Inflammatory macrophage treated with lipopolysaccharide for 1 hour (primary cell): ENCODE measurements around the gene CTDNEP1.
A peak's percentile ranks its signal among the peaks of the same experiment; 100 is the strongest.
"Not testable (repeated sequence)": the region's sequence is repeated elsewhere in the genome, so short reads cannot be mapped to it uniquely, and the experiment has no call there.

Experiments
- DNase-seq, 2 donors: peaks; one replicate each; pipeline ENCODE4 v3.0.0-alpha.2; 2020 to 2022

The CTDNEP1 gene

GRCh38 chr17:7243838-7244237 lies 7.7 kb downstream of the CTDNEP1 start:
- not testable (repeated sequence) for DNase-seq

GRCh38 chr17:7243453-7243729 lies 8.1 kb downstream of the CTDNEP1 start:
- no peak for DNase-seq

DNA sequence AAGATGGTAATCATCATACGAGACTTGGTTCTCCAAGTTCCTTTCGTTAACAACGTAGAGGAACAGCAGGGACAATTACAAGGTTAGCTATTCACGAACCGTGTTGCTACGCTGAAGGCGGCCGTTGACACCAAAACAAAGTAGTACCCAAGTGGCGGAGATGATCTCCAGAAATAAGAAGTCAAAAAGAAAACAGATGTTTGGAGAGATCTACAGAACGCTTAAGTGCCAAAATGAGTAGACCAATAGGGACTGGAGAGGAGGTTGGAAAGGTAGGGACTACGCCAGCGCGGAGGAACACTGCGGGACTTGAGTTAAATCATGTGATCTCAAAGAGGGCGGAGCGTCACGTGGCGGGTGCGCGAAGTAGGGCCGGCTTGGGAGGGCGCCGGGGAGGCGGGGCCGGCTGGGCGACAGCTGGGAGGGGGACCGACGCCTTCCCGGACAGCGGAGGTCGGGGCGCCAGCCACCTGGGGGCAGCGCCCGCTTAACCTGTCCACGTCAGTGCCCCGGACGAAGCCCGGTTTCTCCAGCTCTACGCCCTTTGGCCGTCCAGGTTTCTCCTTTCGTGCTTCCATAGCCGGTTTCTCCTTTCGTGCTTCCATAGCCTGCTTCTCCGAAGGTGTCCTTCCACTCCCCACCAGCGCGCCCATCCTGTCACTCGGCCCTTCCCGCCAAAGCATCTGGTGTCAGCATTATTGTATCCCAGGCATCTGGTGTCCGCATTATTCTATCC lies 8.6 kb downstream of the CTDNEP1 start:
- DNase-seq: peak; percentile 85 to 97

- peak; percentile 86 to 99 for DNase-seq
Measured at GRCh38 chr17:7241783-7242716, 9.5 kb downstream of the CTDNEP1 start, which contains the start of gene GABARAP. Gene GABARAP (minus strand): TSS chr17:7242449. CDS start chr17:7242330, 119 bp downstream.

DNA sequence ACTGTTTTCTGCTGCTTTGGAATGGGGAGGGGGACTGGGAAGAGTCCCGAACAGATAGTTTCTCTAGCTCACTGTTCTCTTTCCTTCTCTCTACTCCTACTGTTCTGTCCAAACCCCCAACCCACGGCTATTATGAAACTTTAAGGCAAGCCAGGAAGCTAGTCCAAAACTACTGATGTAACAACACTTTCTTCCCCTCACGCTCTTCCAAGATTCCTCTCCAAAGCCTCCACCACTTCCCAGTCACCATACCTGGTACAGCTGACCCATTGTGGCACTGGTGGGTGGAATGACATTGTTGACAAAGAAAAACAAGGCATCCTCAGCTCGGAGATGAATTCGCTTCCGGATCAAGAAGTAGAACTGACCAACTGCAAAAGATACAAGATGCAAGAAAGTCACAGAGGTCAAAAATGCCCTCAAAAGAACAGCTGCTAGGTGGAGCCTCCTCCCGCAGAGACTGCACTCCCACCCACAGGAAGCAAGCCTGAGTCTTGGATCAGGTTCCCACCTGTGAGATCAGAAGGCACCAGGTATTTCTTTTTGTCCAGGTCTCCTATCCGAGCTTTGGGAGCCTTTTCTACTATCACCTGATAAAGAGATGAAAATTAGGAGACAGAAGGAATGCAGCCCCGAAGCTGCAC lies 10.3 kb downstream of the CTDNEP1 start:
- DNase-seq: peak in 1 of 2 donors; percentile 51

GRCh38 chr17:7240375-7240774 lies 11.2 kb downstream of the CTDNEP1 start:
- DNase-seq: peak; percentile 66 to 68

DNA sequence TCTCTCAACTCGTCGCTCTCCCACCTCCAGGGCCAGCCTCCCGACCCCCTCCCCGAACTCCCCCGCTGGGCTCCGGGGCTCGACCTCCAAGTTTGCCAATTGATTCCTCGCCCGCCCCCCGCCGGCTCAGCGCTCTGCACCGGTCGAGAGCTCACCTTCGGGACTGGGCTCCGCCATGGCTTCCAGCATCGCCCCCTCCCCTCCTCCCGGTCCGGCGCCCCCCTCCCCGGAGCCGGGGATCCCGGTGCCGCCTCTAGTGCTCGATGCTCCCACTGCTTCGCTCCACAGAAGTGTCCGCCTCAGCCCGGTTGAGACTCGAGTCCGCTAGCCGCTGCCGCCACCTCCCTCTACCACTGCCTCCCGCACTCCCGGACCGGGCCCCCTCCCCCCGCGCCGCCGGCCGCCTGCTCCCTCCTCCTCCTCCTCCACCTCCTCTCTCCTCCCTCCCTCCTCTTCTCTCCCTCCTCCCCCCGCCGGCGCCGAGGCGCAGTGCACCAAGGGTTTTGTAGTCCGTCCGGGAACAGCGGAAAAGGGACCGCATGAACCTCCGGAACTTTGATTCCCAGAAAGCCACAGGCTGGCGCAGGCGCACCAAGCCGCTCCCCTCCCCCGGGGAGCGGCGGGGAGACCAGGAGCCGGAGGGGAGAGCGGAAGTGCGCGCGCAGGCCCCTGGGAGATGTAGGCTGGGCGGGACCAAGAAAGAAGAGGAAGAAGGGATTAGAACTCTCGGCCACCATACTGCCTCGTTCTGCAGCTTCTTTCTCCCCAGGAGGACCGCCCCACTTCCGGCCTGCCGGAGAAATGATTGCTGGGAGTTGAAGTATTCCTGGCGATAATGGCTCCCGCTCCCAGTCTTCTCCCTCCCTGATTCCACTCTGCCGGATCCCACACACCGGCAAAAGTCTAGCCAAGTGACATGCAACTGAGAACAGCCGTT lies 12.2 kb downstream of the CTDNEP1 start, which contains the start of gene PHF23:
Gene PHF23, minus strand, starts transcription at position 367 of the 937 bp plus-strand sequence. Its CDS starts 178 bp downstream, at position 189.
- DNase-seq: peak; percentile 99

GRCh38 chr17:7238420-7239090 lies 13.0 kb downstream of the CTDNEP1 start:
- DNase-seq: no peak

DNA sequence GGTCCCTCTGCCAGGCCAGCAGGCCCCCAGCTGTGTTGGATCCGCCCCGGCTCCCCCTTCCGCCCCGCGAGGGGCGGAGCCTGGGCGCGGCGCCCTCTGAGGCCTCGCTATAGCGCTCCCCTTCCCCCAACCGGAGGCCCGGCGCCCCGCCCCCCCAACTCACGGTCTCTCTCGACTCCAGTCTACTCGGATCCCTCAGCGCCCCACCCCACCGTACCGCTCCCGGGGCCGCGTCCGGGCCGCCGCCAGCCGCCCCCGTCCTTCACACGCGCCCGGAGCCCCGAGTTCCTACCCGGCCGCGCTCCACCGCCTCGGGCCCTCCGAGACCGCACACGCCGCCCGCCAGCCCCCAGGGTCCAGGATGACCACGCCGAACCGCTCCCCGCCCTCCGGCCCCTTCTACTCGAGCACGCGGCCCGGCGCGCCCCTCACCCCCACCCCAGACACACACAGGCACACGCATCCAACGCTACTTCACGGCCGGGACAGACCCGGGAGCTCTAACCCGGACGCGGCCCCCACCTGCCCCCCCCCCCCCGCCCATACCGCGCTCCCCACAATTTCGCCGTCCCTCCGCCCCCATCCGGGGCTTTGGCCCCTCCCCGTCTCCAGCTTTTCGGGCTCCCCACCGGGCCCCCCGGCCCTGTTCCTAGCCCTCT lies 13.6 kb downstream of the CTDNEP1 start:
- DNase-seq: peak; percentile 50 to 62

DNA sequence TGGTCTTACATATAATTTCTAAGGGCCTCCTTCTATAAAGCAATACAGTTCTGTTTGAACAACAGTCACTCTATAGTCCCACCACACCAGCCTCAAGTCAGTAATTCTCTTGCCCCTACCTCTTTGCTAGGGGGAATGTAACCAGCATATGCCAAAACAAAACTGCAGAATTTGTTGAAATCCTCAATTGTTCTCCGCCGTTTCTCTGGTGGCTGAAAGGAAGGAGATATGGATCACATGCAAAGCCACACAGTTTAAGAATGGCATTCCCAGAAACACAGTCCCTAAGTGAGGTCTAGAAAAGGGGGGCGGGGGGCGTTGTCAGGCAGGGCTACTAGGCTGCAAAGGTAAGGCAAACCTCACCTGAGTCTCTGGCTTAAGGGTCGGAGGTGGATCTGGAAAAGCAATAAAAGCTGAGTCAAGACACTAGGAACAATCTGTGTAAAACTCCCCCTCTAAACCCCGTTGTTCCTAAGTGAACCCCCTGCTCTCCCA lies 14.2 kb downstream of the CTDNEP1 start:
- DNase-seq: no peak

GRCh38 chr17:7236808-7237207 lies 14.7 kb downstream of the CTDNEP1 start:
- no peak for DNase-seq

GRCh38 chr17:7235693-7236665 lies 15.6 kb downstream of the CTDNEP1 start:
- peak in 1 of 2 donors; percentile 54 for DNase-seq

DNA sequence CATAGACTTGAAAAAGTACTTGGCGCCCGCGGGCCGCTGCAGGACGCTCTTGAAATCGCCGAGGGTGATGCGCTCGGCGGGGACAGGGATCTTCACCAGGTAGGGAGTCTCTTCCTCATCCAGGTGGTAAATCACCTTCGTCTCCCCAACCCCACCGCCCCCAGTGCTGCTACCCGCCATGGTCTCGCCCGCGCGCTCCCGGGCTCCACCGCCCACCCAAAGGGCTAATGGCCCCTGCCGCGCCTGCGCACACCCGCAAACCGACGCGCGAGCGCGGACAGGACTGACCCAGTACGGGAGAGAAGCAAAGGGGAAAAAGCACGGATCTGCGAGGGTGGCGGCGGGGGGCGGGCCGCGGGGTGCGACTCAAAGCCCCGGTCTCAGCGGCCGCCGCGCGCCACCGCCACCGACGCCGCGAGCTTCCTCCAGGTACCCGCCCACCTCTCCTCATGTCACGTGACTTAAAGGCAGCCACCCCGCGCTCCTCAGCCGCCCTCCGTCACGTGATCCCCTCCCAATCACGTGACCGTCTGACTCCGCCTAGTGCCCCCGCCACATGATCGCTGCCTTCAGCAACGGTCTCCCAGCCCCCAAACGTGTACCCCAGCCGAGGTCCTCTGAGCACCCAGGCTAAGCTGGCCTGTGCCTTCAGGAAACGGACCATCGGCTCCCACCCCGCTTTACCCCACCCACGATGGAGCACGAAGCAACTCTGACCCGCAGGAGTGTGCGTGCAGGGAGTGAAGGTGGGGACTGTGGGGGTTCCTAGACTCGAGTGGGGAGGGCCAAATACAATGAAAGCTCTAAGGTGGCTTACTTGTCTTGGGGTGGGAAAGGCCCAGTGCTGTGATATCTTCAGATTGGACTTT lies 17.2 kb downstream of the CTDNEP1 start, which contains the start of gene DVL2:
Gene DVL2, minus strand, starts transcription at position 435 of the 869 bp plus-strand sequence. Its CDS starts 255 bp downstream, at position 180.
- DNase-seq: peak; percentile 83 to 92

DNA sequence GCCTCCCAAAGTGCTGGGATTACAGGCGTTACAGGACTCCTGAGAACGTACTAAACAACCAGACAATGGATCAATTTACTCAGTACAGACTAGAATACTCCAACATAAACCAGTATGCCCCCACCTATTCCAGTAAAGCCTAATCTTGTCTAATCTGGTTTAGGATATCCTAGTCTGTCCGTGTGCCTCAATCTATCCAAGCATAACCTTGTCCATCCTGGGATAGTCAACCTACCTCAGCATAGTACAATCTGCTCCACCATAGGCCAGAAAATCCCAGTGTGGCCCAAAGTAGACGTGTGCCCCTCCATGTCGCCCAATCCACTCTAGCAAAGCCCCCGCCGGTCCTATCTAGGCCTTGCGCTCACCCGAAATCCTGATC lies 17.8 kb downstream of the CTDNEP1 start:
- no peak for DNase-seq

- no peak for DNase-seq
Measured at GRCh38 chr17:7232114-7232513, 19.4 kb downstream of the CTDNEP1 start.

DNA sequence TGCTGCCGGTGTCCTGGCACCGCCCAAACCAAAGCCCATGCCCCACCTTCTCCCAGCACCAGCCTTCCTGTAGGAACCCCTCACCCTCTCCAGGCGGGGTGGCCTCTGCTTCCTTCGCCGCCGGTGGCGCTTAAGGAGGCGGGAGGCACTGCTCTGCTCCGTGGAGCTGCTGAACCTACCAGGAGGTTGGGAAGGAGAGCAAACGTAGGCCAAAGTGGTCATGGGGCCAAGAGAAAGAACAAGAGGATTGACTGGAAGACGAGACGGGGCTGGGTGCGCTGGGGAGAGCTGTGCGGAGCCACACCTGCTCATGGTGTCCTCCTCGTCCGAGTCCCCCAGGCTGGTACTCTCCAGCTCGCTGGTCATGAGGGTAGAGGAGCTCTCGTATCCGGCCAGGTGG lies 22.0 kb downstream of the CTDNEP1 start:
- no peak for DNase-seq

DNA sequence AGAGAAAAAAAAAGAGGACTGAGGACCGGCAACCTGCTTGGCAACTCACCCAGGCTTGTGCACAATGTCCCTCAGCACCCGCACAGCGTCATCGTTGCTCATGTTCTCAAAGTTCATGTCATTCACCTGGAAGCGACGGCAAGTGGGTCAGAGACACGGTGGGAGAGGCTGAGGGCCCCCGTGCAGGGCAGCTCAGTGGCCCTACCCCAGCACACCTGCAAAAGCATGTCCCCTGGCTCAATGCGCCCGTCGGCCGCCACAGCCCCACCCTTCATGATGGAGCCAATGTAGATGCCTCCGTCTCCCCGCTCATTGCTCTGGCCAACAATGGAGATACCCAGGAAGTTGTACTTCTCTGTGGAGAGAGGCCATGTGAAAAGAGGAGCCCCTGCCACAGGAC lies 22.6 kb downstream of the CTDNEP1 start:
- DNase-seq: no peak
